RWPE2 (cell line): Measurements from ENCODE around the gene DESI1.
A peak's percentile ranks its signal among the peaks of the same experiment; 100 is the strongest.
"Not testable (repeated sequence)": the region's sequence is repeated elsewhere in the genome, so short reads cannot be mapped to it uniquely, and the experiment has no call there.

Experiments
- ATAC-seq: fragments of 200-7000 bp; cut with Tn5 transposase; 3 replicates; pipeline ENCODE4 v1.9.1; 2021; ENCODE audit warnings: low read depth
- DNase-seq: peaks from one replicate; pipeline ENCODE4 v3.0.0-alpha.2; 2020; ENCODE audit warnings: low spot score
- H3K27ac ChIP-seq: fragments of 450-650 bp; 2 replicates; pipeline ENCODE4 v1.5.1; 2017; ENCODE audit warnings: mild to moderate bottlenecking; ENCODE audit not compliant: poor library complexity, severe bottlenecking
- H3K27me3 ChIP-seq: fragments of 250-450 bp; sonication (Bioruptor Pico); 2 replicates; pipeline ENCODE4 v1.5.1; 2021; ENCODE audit warnings: mild to moderate bottlenecking, moderate library complexity; ENCODE audit not compliant: insufficient read depth, poor library complexity, severe bottlenecking
- H3K36me3 ChIP-seq: fragments of 250-450 bp; sonication (Bioruptor Pico); 2 replicates; pipeline ENCODE4 v1.5.1; 2020; ENCODE audit warnings: low read depth, mild to moderate bottlenecking, moderate library complexity
- H3K4me1 ChIP-seq: fragments of 250-450 bp; sonication (Bioruptor Pico); 2 replicates; pipeline ENCODE4 v1.5.1; 2021; ENCODE audit warnings: mild to moderate bottlenecking, moderate library complexity; ENCODE audit not compliant: insufficient read depth, poor library complexity, severe bottlenecking
- H3K4me3 ChIP-seq: fragments of 250-450 bp; sonication (Bioruptor Pico); 2 replicates; pipeline ENCODE4 v1.5.1; 2021; ENCODE audit warnings: mild to moderate bottlenecking, moderate library complexity; ENCODE audit not compliant: severe bottlenecking
- H3K9me3 ChIP-seq: fragments of 250-450 bp; sonication (Bioruptor Pico); 2 replicates; pipeline ENCODE4 v1.5.1; 2021; ENCODE audit warnings: mild to moderate bottlenecking, moderate library complexity; ENCODE audit not compliant: severe bottlenecking
- TF ChIP-seq, protein P1 (sequence below): fragments of 450-650 bp; IDR thresholded peaks from one replicate; pipeline ENCODE4 v1.5.1; 2017; ENCODE audit warnings: mild to moderate bottlenecking, moderate library complexity; ENCODE audit not compliant: poor library complexity, severe bottlenecking

DESI1 gene

DNA sequence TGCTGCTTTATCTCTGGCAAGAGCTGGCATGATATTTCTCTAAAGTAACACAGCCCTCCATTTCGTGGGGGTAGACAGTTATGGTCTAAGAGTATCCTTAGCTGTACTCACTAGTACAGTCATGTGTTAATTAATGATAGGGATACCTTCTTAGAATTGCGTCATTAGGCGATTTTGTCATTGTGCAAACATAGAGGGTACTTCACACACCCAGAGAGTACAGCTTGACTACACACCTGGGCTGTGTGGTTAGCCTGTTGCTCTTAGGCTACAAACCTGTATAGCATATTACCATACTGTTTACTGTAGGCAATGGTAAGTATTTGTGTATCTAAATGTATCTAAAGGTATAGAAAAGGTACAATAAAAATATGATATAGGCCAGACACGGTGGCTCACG, 17.3 kb upstream of the DESI1 start:
- TF ChIP-seq, protein P1, sequence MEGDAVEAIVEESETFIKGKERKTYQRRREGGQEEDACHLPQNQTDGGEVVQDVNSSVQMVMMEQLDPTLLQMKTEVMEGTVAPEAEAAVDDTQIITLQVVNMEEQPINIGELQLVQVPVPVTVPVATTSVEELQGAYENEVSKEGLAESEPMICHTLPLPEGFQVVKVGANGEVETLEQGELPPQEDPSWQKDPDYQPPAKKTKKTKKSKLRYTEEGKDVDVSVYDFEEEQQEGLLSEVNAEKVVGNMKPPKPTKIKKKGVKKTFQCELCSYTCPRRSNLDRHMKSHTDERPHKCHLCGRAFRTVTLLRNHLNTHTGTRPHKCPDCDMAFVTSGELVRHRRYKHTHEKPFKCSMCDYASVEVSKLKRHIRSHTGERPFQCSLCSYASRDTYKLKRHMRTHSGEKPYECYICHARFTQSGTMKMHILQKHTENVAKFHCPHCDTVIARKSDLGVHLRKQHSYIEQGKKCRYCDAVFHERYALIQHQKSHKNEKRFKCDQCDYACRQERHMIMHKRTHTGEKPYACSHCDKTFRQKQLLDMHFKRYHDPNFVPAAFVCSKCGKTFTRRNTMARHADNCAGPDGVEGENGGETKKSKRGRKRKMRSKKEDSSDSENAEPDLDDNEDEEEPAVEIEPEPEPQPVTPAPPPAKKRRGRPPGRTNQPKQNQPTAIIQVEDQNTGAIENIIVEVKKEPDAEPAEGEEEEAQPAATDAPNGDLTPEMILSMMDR: no peak
- no peak for ATAC-seq
- Histone ChIP-seq H3K4me1 (peaks cover 7% of the 10 kb centered on the region), H3K4me3 (no peak overlapping the region), H3K27me3 (no peaks in the 10 kb centered on the region), H3K9me3 (no peaks in the 10 kb centered on the region), H3K27ac (no peak overlapping the region), H3K36me3 (peaks cover 97% of the 10 kb centered on the region)
- no peak for DNase-seq

DNA sequence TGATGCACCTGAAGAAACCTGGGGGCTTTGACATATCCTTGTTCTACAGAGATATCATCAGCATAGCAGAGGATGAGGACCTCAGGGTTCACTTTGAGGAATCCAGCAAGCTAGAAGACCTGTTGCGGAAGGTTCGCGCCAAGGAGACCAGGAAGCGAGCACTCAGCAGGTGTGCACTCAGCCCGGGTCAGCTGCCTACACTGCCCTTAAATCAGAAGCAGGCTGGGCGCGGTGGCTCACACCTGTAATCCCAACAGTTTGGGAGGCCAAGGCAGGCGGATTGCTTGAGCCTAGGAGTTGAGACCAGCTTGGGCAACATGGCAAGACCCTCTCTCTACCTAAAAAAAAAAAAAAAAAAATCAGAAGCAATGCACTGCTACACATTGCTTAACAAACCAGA, 16.8 kb upstream of the DESI1 start:
- H3K4me3 ChIP-seq, H3K9me3 ChIP-seq, H3K4me1 ChIP-seq, H3K27ac ChIP-seq, ATAC-seq, H3K27me3 ChIP-seq, DNase-seq: not testable (repeated sequence)
- peaks cover 94% of the 10 kb centered on the region for H3K36me3 ChIP-seq

DNA sequence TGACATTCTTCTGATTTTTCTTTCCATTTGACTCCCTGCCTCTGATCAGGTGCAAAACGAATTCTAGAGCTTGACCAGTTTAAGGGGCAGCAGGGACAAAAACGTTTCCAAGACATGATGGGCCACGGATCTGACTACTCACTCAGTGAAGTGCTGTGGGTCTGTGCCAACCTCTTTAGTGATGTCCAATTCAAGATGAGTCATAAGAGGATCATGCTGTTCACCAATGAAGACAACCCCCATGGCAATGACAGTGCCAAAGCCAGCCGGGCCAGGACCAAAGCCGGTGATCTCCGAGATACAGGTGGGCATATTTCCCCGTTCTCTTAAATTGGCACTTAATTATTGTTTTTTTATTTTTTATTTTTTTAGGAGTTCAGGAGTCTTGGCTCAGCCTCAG, 15.6 kb upstream of the DESI1 start:
- DNase-seq (no peak), ATAC-seq (peak; percentile 60; the same call in 1 of the 3 replicates)
- Histone ChIP-seq H3K27ac (no peak overlapping the region), H3K4me1 (peaks cover 7% of the 10 kb centered on the region), H3K9me3 (no peaks in the 10 kb centered on the region), H3K36me3 (peaks cover 91% of the 10 kb centered on the region), H3K4me3 (no peak overlapping the region), H3K27me3 (no peaks in the 10 kb centered on the region)
- TF ChIP-seq, protein P1: no peak

- not testable (repeated sequence) for H3K27me3 ChIP-seq, DNase-seq, H3K9me3 ChIP-seq, H3K4me1 ChIP-seq, H3K4me3 ChIP-seq, H3K27ac ChIP-seq, ATAC-seq
- H3K36me3 ChIP-seq: peaks cover 81% of the 10 kb centered on the region
Observed at GRCh38 chr22:41634610-41635009, 13.8 kb upstream of the DESI1 start.

DNA sequence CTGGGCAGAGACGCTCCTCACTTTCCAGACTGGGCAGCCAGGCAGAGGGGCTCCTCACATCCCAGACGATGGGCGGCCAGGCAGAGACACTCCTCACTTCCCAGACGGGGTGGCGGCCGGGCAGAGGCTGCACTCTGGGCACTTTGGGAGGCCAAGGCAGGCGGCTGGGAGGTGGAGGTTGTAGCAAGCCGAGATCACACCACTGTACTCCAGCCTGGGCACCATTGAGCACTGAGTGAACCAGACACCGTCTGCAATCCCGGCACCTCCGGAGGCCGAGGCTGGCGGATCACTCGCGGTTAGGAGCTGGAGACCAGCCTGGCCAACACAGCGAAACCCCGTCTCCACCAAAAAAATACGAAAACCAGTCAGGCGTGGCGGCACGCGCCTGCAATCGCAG, 10.8 kb upstream of the DESI1 start:
- H3K4me1 ChIP-seq, H3K27ac ChIP-seq, ATAC-seq, DNase-seq, H3K27me3 ChIP-seq, H3K4me3 ChIP-seq, H3K9me3 ChIP-seq: not testable (repeated sequence)
- H3K36me3 ChIP-seq: peaks cover 84% of the 10 kb centered on the region

- peaks cover 84% of the 10 kb centered on the region for H3K36me3 ChIP-seq
- H3K27ac ChIP-seq: not testable (repeated sequence)
Observed at GRCh38 chr22:41631115-41631514, 10.3 kb upstream of the DESI1 start.

GRCh38 chr22:41625577-41625976, 4.7 kb upstream of the DESI1 start:
- Histone ChIP-seq H3K4me3 (no peak overlapping the region), H3K27me3 (no peaks in the 10 kb centered on the region), H3K4me1 (peaks cover 3% of the 10 kb centered on the region), H3K36me3 (peaks cover 81% of the 10 kb centered on the region), H3K9me3 (no peaks in the 10 kb centered on the region), H3K27ac (no peak overlapping the region)
- DNase-seq (no peak), ATAC-seq (no peak)
- TF ChIP-seq, protein P1: no peak

More at GRCh38 chr22:41631115-41631514, 10.3 kb upstream of the DESI1 start:
- H3K4me1 ChIP-seq, DNase-seq, H3K4me3 ChIP-seq, H3K27me3 ChIP-seq, H3K9me3 ChIP-seq, ATAC-seq: not testable (repeated sequence)
